HepG2 (cell line): ENCODE results near the gene PNPLA2. TPM values are rescaled to one million over a fixed set of nuclear protein-coding genes. Genes with fewer than 3 reads are reported as not detected.

ENCODE experiments used
- ATAC-seq: fragments of 200-7000 bp; cut with Tn5 transposase; 3 replicates; pipeline ENCODE4 v1.9.1; 2020; ENCODE audit warnings: mild to moderate bottlenecking, moderate library complexity
- BruUV-seq: library from RNA; stranded (reverse); fragments of 400-500 nt; replicated peaks from 2 replicates; lab custom pipeline; 2021; lab: Mats Ljungman, UMichigan
- CTCF ChIA-PET: fragments of 300-600 bp; formaldehyde crosslinking; extraction: SDS; loops from one replicate; lab custom pipeline; 2021; ENCODE audit warnings: low total read pairs, inconsistent platforms, low intra/inter-chr PET ratio; lab: Yijun Ruan, JAX
- POLR2A ChIA-PET: fragments of 350-600 bp; sonication (Branson Sonifier 250); formaldehyde crosslinking; loops from one replicate; lab custom pipeline; 2020; ENCODE audit warnings: antibody characterized with exemption, inconsistent platforms; lab: Yijun Ruan, JAX
- DNase-seq: peaks from one replicate; pipeline ENCODE4 v3.0.0-alpha.2; 2015; ENCODE audit warnings: low spot score
- FAIRE-seq: peaks from 3 replicates; lab custom pipeline; 2011; peaks lifted over from hg19 to GRCh38; lab: Jason Lieb, UNC
- H2AFZ ChIP-seq: one replicate; pipeline ENCODE4 v1.6.1; 2011; ENCODE audit warnings: low read length, inconsistent platforms
- H3K27ac ChIP-seq: fragments of 300-600 bp; 3 replicates; pipeline ENCODE4 v1.8.0; 2011; ENCODE audit warnings: mixed run types, mild to moderate bottlenecking, mixed read lengths, low read length, inconsistent platforms; ENCODE audit not compliant: insufficient read depth; ENCODE audit errors: extremely low read length
- H3K27me3 ChIP-seq, 2 experiments: fragments of 200-600 bp in 1 of 2; 2 replicates in 1 of 2; 3 replicates in 1 of 2; pipeline versions ENCODE4 v1.6.0 to v1.8.0; 2011; ENCODE audit warnings: low read length in 2 of 2, mild to moderate bottlenecking in 2 of 2, moderate library complexity in 2 of 2, inconsistent platforms in 1 of 2; ENCODE audit not compliant: insufficient read depth in 2 of 2, control insufficient read depth in 1 of 2
- H3K36me3 ChIP-seq, 2 experiments: fragments of 200-600 bp in 1 of 2; replicated peaks in 1 of 2; 2 replicates in 1 of 2; 3 replicates in 1 of 2; pipeline versions ENCODE4 v1.5.1 to v1.8.0; 2011; ENCODE audit warnings: low read length in 2 of 2, inconsistent platforms in 1 of 2; ENCODE audit not compliant: insufficient read depth in 2 of 2, control insufficient read depth in 1 of 2
- H3K4me1 ChIP-seq: 2 replicates; pipeline ENCODE4 v1.5.1; 2012; ENCODE audit warnings: low read length, inconsistent platforms; ENCODE audit not compliant: insufficient read depth
- H3K4me2 ChIP-seq: 2 replicates; pipeline ENCODE4 v1.6.0; 2011; ENCODE audit warnings: low read depth, low read length, inconsistent platforms
- H3K4me3 ChIP-seq, 3 experiments: fragments of 200-600 bp in 1 of 3; sonication (generic), shearing (Covaris generic) in 1 of 3; replicated peaks in 1 of 3; 2 replicates each; pipeline ENCODE4 v1.5.1; 2011 to 2016; ENCODE audit warnings: low read length in 3 of 3, inconsistent platforms in 2 of 3, low read depth in 2 of 3, mild to moderate bottlenecking in 2 of 3, control low read depth in 1 of 3, mixed read lengths in 1 of 3; ENCODE audit not compliant: insufficient read depth in 1 of 3
- H3K79me2 ChIP-seq: one replicate; pipeline ENCODE4 v1.6.1; 2011; ENCODE audit warnings: low read length, inconsistent platforms; ENCODE audit not compliant: insufficient read depth
- H3K9ac ChIP-seq: 2 replicates; pipeline ENCODE4 v1.6.0; 2011; ENCODE audit warnings: mild to moderate bottlenecking, low read depth, low read length, inconsistent platforms; ENCODE audit not compliant: insufficient read depth
- H3K9me3 ChIP-seq: 2 replicates; pipeline ENCODE4 v1.5.1; 2012; ENCODE audit warnings: mild to moderate bottlenecking, low read length
- H4K20me1 ChIP-seq: 2 replicates; pipeline ENCODE4 v1.6.0; 2011; ENCODE audit warnings: inconsistent platforms, mild to moderate bottlenecking, low read length, moderate library complexity; ENCODE audit not compliant: insufficient read depth
- ARHGAP35 ChIP-seq: sonication (generic); formaldehyde crosslinking; IDR thresholded peaks from 2 replicates; pipeline ENCODE4 v1.9.0; 2022; ENCODE audit warnings: mild to moderate bottlenecking, inconsistent platforms, moderate library complexity, missing genetic modification reagents, borderline replicate concordance
- FOXK2 ChIP-seq: fragments of 450-650 bp; IDR thresholded peaks from 2 replicates; pipeline ENCODE4 v1.6.1; 2016
- GATAD1 ChIP-seq: IDR thresholded peaks from 2 replicates; pipeline ENCODE4 v1.6.1; 2016; ENCODE audit warnings: missing genetic modification reagents, missing compliant biosample characterization
- PHF5A ChIP-seq: IDR thresholded peaks from one replicate; pipeline ENCODE4 v1.6.1; 2018; ENCODE audit warnings: low read depth, missing genetic modification reagents; ENCODE audit not compliant: unreplicated experiment
- PRMT3 ChIP-seq: sonication (generic); formaldehyde crosslinking; IDR thresholded peaks from 2 replicates; pipeline ENCODE4 v1.8.1; 2022; ENCODE audit warnings: low read depth, mild to moderate bottlenecking, moderate library complexity, missing genetic modification reagents, borderline replicate concordance
- RAD51 ChIP-seq: fragments of 450-650 bp; IDR thresholded peaks from 2 replicates; pipeline ENCODE4 v1.6.1; 2016; ENCODE audit warnings: borderline replicate concordance
- SCMH1 ChIP-seq: sonication (generic); formaldehyde crosslinking; IDR thresholded peaks from 2 replicates; pipeline ENCODE4 v1.9.0; 2021; ENCODE audit warnings: missing genetic modification reagents, mild to moderate bottlenecking, borderline replicate concordance
- TBX3 ChIP-seq: fragments of 450-650 bp; IDR thresholded peaks from 2 replicates; pipeline ENCODE4 v1.6.1; 2017; ENCODE audit warnings: antibody characterized with exemption, mild to moderate bottlenecking, inconsistent platforms, borderline replicate concordance
- ZNF160 ChIP-seq: sonication (generic); formaldehyde crosslinking; IDR thresholded peaks from 2 replicates; pipeline ENCODE4 v1.8.0; 2022; ENCODE audit warnings: mild to moderate bottlenecking, inconsistent platforms, missing genetic modification reagents
- ZNF207 ChIP-seq: fragments of 450-650 bp; IDR thresholded peaks from 2 replicates; pipeline ENCODE4 v1.6.1; 2016; ENCODE audit warnings: antibody characterized with exemption, borderline replicate concordance
- ZNF33B ChIP-seq: sonication (generic); formaldehyde crosslinking; IDR thresholded peaks from 2 replicates; pipeline ENCODE4 v1.5.1; 2020; ENCODE audit warnings: mild to moderate bottlenecking, missing genetic modification reagents
- ZNF468 ChIP-seq: sonication (generic); formaldehyde crosslinking; IDR thresholded peaks from 2 replicates; pipeline ENCODE4 v1.8.0; 2022; ENCODE audit warnings: mild to moderate bottlenecking, moderate library complexity, missing genetic modification reagents
- ZNF879 ChIP-seq: sonication (generic); formaldehyde crosslinking; IDR thresholded peaks from 2 replicates; pipeline ENCODE4 v1.8.1; 2023; ENCODE audit warnings: missing genetic modification reagents
- WGBS: methylation state at CpG from one replicate; pipeline ENCODE4 v1.1.6; 2017; ENCODE audit warnings: low lambda C conversion rate; 5-methylcytosine and 5-hydroxymethylcytosine counted together
- in situ Hi-C: cut with HindIII; loops from 2 replicates; pipeline ENCODE4 v1.10.0; 2017; ENCODE audit warnings: low pct_unique_long_range_greater_than_20kb; ENCODE audit not compliant: extremely low pct_ligation_motif_present
- intact Hi-C: fragments of 100-400 bp; cut with micrococcal nuclease; formaldehyde crosslinking; loops from one replicate; pipeline ENCODE4 v1.10.0; 2022; ENCODE audit not compliant: unreplicated experiment
- polyA plus RNA-seq, 8 experiments: library from polyadenylated mRNA; depleted of rRNA in 3 of 8; stranded (reverse) in 7 of 8; unstranded in 1 of 8; fragments of >200 nt; fragmentation: Illumina TruSeq in 4 of 8; extraction: Trizol in 4 of 8; gene quantifications; 2 replicates each; pipeline versions ENCODE4 v1.2.1 to v1.2.3, GENCODE V29; 2011 to 2016; ENCODE audit warnings: low read depth in 4 of 8, missing spikeins in 1 of 8, mixed read lengths in 1 of 8; ENCODE audit not compliant: insufficient read depth in 1 of 8
- total RNA-seq, 5 experiments: library from RNA; depleted of rRNA; stranded (reverse); fragments of >200 nt; fragmentation: Illumina TruSeq; extraction: Trizol; gene quantifications; 2 replicates each; pipeline ENCODE4 v1.2.3, GENCODE V29; 2016; ENCODE audit warnings: low read depth in 1 of 5
- TF ChIP-seq, protein P1 (sequence below): sonication (generic); formaldehyde crosslinking; IDR thresholded peaks from 2 replicates; pipeline ENCODE4 v1.5.0; 2020; ENCODE audit warnings: missing genetic modification reagents
- TF ChIP-seq, protein P2 (sequence below): sonication (generic); formaldehyde crosslinking; IDR thresholded peaks from 2 replicates; pipeline ENCODE4; 2020; ENCODE audit warnings: missing genetic modification reagents, mild to moderate bottlenecking, borderline replicate concordance
- TF ChIP-seq, protein P3 (sequence below): sonication (generic); formaldehyde crosslinking; IDR thresholded peaks from 2 replicates; pipeline ENCODE4 v1.4.0; 2020; ENCODE audit warnings: missing genetic modification reagents
- TF ChIP-seq, protein P4 (sequence below): IDR thresholded peaks from 2 replicates; pipeline ENCODE4 v1.6.1; 2016

The PNPLA2 gene
- total and polyA plus RNA-seq, 2 of the 13 experiments (the other 11 are each of a cell fraction or from before 2014, with no cell fraction given) = 10.5 to 43.2 TPM

DNA sequence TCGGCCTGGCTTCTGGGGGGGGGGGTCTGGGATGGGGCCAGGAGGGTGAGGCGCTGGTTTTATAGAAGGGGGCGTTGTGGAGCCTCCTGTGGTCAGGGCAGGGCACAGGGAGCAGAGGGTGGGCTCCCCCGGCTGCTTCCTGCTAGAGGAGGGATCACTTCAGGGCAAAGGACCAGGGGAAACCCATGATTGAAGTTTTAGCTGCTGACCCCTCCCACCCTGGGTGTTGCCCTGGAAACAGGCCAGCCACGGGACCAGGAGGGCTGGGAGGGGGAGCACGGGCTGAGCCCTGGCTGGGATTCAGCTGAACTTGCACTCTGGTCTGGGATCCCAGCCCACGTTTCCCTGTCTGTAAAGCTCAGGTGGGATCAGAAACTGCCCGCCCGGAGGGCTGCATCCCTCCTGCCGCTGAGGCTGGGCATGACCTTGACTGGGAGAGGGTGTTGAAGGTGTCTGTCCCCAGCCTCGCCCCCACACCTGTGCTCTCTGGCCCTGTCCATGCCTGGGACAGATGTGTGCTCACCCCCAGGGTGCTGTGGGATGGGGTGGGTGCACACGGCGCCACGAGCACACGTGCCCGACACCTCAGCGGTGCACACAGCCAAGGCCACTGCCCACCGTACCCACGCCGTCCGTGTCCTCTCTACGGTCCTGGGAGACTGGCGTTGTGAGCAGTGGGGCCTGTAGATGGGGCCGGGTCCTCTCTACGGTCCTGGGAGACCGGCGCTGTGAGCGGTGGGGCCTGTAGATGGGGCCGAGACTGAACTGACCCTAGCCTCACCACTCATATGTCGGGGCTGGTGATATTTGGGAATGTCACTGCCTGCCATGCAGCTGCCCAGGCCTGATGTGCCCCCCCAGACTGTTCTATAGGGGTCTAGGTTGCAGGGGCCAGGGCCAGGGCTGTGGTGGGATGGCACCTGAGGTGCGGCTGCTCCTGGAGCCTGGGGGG lies 26.3 kb downstream of the PNPLA2 start:
- H3K4me2 ChIP-seq = peak overlapping the region; percentile 85
- 37% methylated on average over 20 of the region's 31 CpGs for WGBS
- peaks cover 2 to 8% of the 10 kb centered on the region in 2 experiments for H3K36me3 ChIP-seq
- H3K27ac ChIP-seq = peak overlapping the region; percentile 83
- no TSS peak for BruUV-seq
- peaks cover 40% of the 10 kb centered on the region for H3K4me1 ChIP-seq
- H3K79me2 ChIP-seq = peaks cover 25% of the 10 kb centered on the region
- DNase-seq (peak; percentile 88), FAIRE-seq (peak; percentile 96), ATAC-seq (peak; percentile 45)
- ChIA-PET CTCF (no interaction called here), POLR2A (interaction anchor here (0.6 to 11.1 kb wide), 13 partner anchors 12 to 205 kb away, joined by 3 to 141 read pairs (median 4); partner anchors contain the start of genes CD151, CRACR2B, PNPLA2 and RPLP2)
- H2AFZ ChIP-seq = no peak overlapping the region
- in situ Hi-C loops (no loop called here), intact Hi-C loops (loop anchor here (5.0 kb wide), 1 partner anchor 38 kb away; the partner anchor contains the start of genes PIDD1 and RPLP2)
- no peaks in the 10 kb centered on the region for H3K27me3 ChIP-seq
- H3K9me3 ChIP-seq = no peaks in the 10 kb centered on the region
- peak overlapping the region; percentile 97 to 100 (median 98); a peak in 5 of 6 replicates for H3K4me3 ChIP-seq
- peak overlapping the region; percentile 92 for H3K9ac ChIP-seq
- peaks cover 15% of the 10 kb centered on the region; the same call in 1 of the 2 replicates for H4K20me1 ChIP-seq
- TF ChIP-seq ZNF160 (CRISPR knock-in tag) = no peak
- no peak for TF ChIP-seq SCMH1 (CRISPR knock-in tag)
- no peak for TF ChIP-seq FOXK2
- TF ChIP-seq GATAD1 (CRISPR knock-in tag) = no peak
- no peak for TF ChIP-seq ZNF207
- TF ChIP-seq RAD51 = no peak
- TF ChIP-seq, protein P1, sequence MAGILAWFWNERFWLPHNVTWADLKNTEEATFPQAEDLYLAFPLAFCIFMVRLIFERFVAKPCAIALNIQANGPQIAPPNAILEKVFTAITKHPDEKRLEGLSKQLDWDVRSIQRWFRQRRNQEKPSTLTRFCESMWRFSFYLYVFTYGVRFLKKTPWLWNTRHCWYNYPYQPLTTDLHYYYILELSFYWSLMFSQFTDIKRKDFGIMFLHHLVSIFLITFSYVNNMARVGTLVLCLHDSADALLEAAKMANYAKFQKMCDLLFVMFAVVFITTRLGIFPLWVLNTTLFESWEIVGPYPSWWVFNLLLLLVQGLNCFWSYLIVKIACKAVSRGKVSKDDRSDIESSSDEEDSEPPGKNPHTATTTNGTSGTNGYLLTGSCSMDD (CRISPR knock-in tag) = no peak
- TF ChIP-seq ZNF879 (CRISPR knock-in tag) = no peak
- TF ChIP-seq PHF5A (CRISPR knock-in tag) = no peak
- TF ChIP-seq, protein P2, sequence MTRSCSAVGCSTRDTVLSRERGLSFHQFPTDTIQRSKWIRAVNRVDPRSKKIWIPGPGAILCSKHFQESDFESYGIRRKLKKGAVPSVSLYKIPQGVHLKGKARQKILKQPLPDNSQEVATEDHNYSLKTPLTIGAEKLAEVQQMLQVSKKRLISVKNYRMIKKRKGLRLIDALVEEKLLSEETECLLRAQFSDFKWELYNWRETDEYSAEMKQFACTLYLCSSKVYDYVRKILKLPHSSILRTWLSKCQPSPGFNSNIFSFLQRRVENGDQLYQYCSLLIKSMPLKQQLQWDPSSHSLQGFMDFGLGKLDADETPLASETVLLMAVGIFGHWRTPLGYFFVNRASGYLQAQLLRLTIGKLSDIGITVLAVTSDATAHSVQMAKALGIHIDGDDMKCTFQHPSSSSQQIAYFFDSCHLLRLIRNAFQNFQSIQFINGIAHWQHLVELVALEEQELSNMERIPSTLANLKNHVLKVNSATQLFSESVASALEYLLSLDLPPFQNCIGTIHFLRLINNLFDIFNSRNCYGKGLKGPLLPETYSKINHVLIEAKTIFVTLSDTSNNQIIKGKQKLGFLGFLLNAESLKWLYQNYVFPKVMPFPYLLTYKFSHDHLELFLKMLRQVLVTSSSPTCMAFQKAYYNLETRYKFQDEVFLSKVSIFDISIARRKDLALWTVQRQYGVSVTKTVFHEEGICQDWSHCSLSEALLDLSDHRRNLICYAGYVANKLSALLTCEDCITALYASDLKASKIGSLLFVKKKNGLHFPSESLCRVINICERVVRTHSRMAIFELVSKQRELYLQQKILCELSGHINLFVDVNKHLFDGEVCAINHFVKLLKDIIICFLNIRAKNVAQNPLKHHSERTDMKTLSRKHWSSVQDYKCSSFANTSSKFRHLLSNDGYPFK = no peak
- no peak for TF ChIP-seq ZNF33B (CRISPR knock-in tag)
- TF ChIP-seq, protein P3, sequence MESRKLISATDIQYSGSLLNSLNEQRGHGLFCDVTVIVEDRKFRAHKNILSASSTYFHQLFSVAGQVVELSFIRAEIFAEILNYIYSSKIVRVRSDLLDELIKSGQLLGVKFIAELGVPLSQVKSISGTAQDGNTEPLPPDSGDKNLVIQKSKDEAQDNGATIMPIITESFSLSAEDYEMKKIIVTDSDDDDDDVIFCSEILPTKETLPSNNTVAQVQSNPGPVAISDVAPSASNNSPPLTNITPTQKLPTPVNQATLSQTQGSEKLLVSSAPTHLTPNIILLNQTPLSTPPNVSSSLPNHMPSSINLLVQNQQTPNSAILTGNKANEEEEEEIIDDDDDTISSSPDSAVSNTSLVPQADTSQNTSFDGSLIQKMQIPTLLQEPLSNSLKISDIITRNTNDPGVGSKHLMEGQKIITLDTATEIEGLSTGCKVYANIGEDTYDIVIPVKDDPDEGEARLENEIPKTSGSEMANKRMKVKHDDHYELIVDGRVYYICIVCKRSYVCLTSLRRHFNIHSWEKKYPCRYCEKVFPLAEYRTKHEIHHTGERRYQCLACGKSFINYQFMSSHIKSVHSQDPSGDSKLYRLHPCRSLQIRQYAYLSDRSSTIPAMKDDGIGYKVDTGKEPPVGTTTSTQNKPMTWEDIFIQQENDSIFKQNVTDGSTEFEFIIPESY (CRISPR knock-in tag) = no peak
- TF ChIP-seq PRMT3 (CRISPR knock-in tag) = no peak
- TF ChIP-seq ARHGAP35 (CRISPR knock-in tag) = no peak
- TF ChIP-seq ZNF468 (CRISPR knock-in tag) = no peak
- TF ChIP-seq, protein P4, sequence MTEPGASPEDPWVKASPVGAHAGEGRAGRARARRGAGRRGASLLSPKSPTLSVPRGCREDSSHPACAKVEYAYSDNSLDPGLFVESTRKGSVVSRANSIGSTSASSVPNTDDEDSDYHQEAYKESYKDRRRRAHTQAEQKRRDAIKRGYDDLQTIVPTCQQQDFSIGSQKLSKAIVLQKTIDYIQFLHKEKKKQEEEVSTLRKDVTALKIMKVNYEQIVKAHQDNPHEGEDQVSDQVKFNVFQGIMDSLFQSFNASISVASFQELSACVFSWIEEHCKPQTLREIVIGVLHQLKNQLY (CRISPR knock-in tag) = no peak
- no peak; the same call in 1 of the 2 replicates for TF ChIP-seq TBX3
